HG03175 (cell line): ENCODE measurements around the gene AKAP17A.
"Not testable (repeated sequence)": the region's sequence is repeated elsewhere in the genome, so short reads cannot be mapped to it uniquely, and the experiment has no call there.

Experiments
- ATAC-seq: cut with Tn5 transposase; IDR thresholded peaks from one replicate; pipeline ENCODE4 v1.9.1; 2021; ENCODE audit warnings: mild to moderate bottlenecking, moderate library complexity; ENCODE audit not compliant: unreplicated experiment

Gene AKAP17A

GRCh38 chrX:1601768-1602085 is 10.3 kb downstream of the AKAP17A start:
- no peak for ATAC-seq

- no peak for ATAC-seq
Measured at GRCh38 chrX:1602299-1602698, 10.9 kb downstream of the AKAP17A start.

GRCh38 chrX:1606496-1606895 is 15.1 kb downstream of the AKAP17A start:
- no peak for ATAC-seq

GRCh38 chrX:1609311-1609710 is 17.9 kb downstream of the AKAP17A start:
- ATAC-seq = no peak

- ATAC-seq = no peak
Measured at GRCh38 chrX:1609762-1610161, 18.4 kb downstream of the AKAP17A start.

- ATAC-seq = peak; percentile 69
Measured at GRCh38 chrX:1610166-1610565, 18.8 kb downstream of the AKAP17A start.

GRCh38 chrX:1610736-1611135 is 19.3 kb downstream of the AKAP17A start:
- ATAC-seq = no peak

GRCh38 chrX:1612641-1613286 is 21.4 kb downstream of the AKAP17A start:
- ATAC-seq = no peak

- ATAC-seq = no peak
Measured at GRCh38 chrX:1614927-1615326, 23.5 kb downstream of the AKAP17A start, which contains the start of gene ASMT. ASMT (plus strand) TSS chrX:1615059; CDS start chrX:1615200, 141 bp downstream.

GRCh38 chrX:1618689-1619088 is 27.3 kb downstream of the AKAP17A start:
- ATAC-seq = no peak

- no peak for ATAC-seq
Measured at GRCh38 chrX:1623691-1624090, 32.3 kb downstream of the AKAP17A start.

- not testable (repeated sequence) for ATAC-seq
Measured at GRCh38 chrX:1624158-1624860, 32.9 kb downstream of the AKAP17A start.

- ATAC-seq = not testable (repeated sequence)
Measured at GRCh38 chrX:1624861-1625215, 33.4 kb downstream of the AKAP17A start.

GRCh38 chrX:1629244-1629643 is 37.8 kb downstream of the AKAP17A start:
- ATAC-seq = no peak

GRCh38 chrX:1646009-1646408 is 54.6 kb downstream of the AKAP17A start:
- no peak for ATAC-seq

- no peak for ATAC-seq
Measured at GRCh38 chrX:1649621-1650020, 58.2 kb downstream of the AKAP17A start.
